T-helper 1 cell treated with Interleukin-12 subunit alpha and Interleukin-12 subunit beta and Interleukin-4 antibody, amounts not matched to agents 30 μg/mL and 1 μg/mL, for 36 hours (primary cell): ENCODE measurements around the gene KCNK2.

Source experiments
- H3K27ac Mint-ChIP-seq: one replicate; pipeline ENCODE4 v1.8.0; 2021; ENCODE audit warnings: mild to moderate bottlenecking, mixed read lengths
- H3K27me3 Mint-ChIP-seq: one replicate; pipeline ENCODE4 v1.8.0; 2021; ENCODE audit warnings: low read depth, mixed read lengths
- H3K36me3 Mint-ChIP-seq: one replicate; pipeline ENCODE4 v1.8.0; 2021; ENCODE audit warnings: low read depth, mixed read lengths
- H3K4me1 Mint-ChIP-seq: one replicate; pipeline ENCODE4 v1.8.0; 2021; ENCODE audit warnings: low read depth, mixed read lengths
- H3K4me3 Mint-ChIP-seq: one replicate; pipeline ENCODE4 v1.8.0; 2021; ENCODE audit warnings: mild to moderate bottlenecking, moderate library complexity, mixed read lengths
- H3K9me3 Mint-ChIP-seq: one replicate; pipeline ENCODE4 v1.8.0; 2021; ENCODE audit warnings: mixed read lengths

The KCNK2 gene

DNA sequence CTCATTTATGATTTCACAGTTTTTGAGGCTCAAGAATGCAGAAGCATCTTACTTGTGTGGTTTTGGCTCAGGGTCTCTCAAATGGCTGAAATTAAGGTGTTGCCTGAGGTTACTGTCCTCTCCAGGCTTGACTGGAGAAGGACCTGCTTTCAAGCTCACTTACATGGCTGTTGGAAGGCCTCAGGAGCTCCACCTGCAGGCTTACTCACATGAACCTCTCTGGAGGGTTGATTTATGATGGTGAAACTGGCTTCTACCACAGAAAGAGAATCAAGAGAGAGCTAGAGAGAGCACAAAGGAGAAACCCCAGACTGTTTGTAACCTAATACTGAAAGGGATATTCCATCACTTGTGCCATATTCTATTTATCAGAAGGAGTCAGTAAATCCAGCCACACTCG is 6.2 kb upstream of the KCNK2 start:
- Mint-ChIP-seq H3K9me3 (no peaks in the 10 kb centered on the region), H3K4me1 (no peaks in the 10 kb centered on the region), H3K4me3 (no peak overlapping the region), H3K27me3 (peaks cover 25% of the 10 kb centered on the region), H3K27ac (no peak overlapping the region), H3K36me3 (no peaks in the 10 kb centered on the region)

DNA sequence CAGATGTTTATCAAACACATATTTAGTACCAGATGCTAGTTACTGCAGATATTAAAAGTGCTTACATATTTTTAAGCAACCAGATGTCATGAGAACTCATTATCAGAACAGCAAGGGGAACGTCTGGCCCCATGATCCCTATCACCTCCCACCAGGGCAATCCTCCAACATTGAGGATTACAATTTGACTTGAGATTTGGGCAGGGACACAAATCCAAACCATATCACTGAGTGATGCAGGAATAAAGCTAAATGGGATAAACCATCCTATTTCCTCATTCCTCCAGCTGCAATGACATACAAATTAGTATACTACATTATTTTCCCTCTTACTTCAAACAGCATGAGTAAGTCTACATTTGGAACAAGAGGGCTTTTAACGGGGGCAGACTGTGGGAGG is 3.1 kb upstream of the KCNK2 start:
- Mint-ChIP-seq H3K27me3 (peaks cover 49% of the 10 kb centered on the region), H3K4me3 (no peak overlapping the region)

GRCh38 chr1:215081661-215082531 is 641 bp upstream of the KCNK2 start:
- H3K27ac Mint-ChIP-seq: no peak overlapping the region
- H3K27me3 Mint-ChIP-seq: peaks cover 70% of the 10 kb centered on the region
- no peaks in the 10 kb centered on the region for H3K4me1 Mint-ChIP-seq
- no peak overlapping the region for H3K4me3 Mint-ChIP-seq
- H3K9me3 Mint-ChIP-seq: no peaks in the 10 kb centered on the region
- H3K36me3 Mint-ChIP-seq: no peaks in the 10 kb centered on the region

More for the DNA sequence above, 3.1 kb upstream of the KCNK2 start:
- no peaks in the 10 kb centered on the region for H3K36me3 Mint-ChIP-seq
- no peaks in the 10 kb centered on the region for H3K4me1 Mint-ChIP-seq
- no peak overlapping the region for H3K27ac Mint-ChIP-seq
- no peaks in the 10 kb centered on the region for H3K9me3 Mint-ChIP-seq

- Mint-ChIP-seq H3K36me3 (no peaks in the 10 kb centered on the region), H3K4me1 (no peaks in the 10 kb centered on the region), H3K4me3 (no peak overlapping the region), H3K9me3 (no peaks in the 10 kb centered on the region), H3K27me3 (peaks cover 71% of the 10 kb centered on the region), H3K27ac (no peak overlapping the region)
These were observed 935 bp downstream of the KCNK2 start for GRCh38 chr1:215083383-215083961.

DNA sequence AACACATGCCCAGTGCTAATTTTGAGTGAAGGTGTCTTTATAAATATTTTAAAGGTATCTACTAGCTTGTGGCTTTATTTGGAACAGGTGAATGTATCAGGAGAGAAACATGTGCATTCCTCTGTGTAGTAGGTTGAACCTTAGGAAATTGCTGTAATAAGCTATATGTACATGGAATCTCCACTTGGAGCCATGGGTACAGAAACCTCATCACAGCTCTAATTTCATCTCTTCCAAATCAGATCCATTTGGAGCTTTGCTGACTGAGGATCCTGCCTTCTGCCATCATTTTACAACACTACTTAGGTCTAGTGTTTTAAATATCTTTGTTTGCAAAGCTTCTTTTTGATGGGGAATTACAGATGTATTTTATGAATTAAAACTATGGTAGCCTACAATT is 2.1 kb downstream of the KCNK2 start:
- Mint-ChIP-seq H3K9me3 (no peaks in the 10 kb centered on the region), H3K27ac (no peak overlapping the region), H3K27me3 (peaks cover 67% of the 10 kb centered on the region), H3K4me3 (no peak overlapping the region), H3K36me3 (no peaks in the 10 kb centered on the region), H3K4me1 (no peaks in the 10 kb centered on the region)

GRCh38 chr1:215087603-215088002 is 5.1 kb downstream of the KCNK2 start:
- Mint-ChIP-seq H3K9me3 (no peaks in the 10 kb centered on the region), H3K4me1 (no peaks in the 10 kb centered on the region), H3K27ac (no peak overlapping the region), H3K4me3 (no peak overlapping the region), H3K36me3 (no peaks in the 10 kb centered on the region), H3K27me3 (peaks cover 37% of the 10 kb centered on the region)

DNA sequence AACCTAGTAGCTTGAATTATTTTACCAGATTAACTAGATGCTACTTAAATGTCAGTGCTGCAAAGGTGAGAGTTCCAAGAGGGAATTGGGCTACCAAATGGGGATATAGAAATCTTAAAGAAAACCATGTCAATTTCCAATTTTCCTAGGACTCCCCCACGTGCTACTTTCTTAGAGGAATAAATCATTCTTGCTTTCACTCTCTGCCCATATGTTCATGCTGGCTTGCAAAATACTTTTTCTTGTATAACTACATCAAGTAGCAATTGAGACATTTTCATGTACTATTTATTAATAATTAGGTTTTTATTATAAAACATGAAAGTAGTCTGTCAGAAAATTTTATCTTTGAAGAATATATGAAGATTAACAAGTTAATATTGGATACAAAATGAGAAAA is 11.8 kb downstream of the KCNK2 start:
- Mint-ChIP-seq H3K4me3 (no peak overlapping the region), H3K9me3 (no peaks in the 10 kb centered on the region), H3K27me3 (no peaks in the 10 kb centered on the region), H3K4me1 (no peaks in the 10 kb centered on the region), H3K36me3 (no peaks in the 10 kb centered on the region), H3K27ac (no peak overlapping the region)

DNA sequence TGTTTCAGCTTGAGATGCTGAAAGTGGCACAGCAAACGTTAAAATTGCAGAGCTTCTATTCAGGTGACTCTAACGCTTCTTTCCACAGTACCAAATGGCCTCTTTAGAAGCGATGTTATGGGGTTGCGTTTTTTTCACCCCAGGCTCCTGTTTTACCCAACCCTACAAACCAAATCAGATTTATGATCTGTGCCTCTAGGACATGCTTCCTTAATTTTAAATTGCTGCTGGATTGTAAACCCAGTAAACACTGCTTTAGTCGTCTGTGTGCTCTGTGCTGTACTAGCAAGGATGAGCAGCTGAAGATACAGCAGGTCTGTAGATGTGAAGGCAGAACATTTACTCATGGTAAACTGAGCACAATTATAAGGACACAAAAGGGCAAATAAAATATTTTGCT is 13.0 kb downstream of the KCNK2 start:
- no peaks in the 10 kb centered on the region for H3K4me1 Mint-ChIP-seq
- H3K27me3 Mint-ChIP-seq: no peaks in the 10 kb centered on the region
- H3K27ac Mint-ChIP-seq: no peak overlapping the region
- H3K4me3 Mint-ChIP-seq: no peak overlapping the region
- no peaks in the 10 kb centered on the region for H3K36me3 Mint-ChIP-seq
- no peaks in the 10 kb centered on the region for H3K9me3 Mint-ChIP-seq

DNA sequence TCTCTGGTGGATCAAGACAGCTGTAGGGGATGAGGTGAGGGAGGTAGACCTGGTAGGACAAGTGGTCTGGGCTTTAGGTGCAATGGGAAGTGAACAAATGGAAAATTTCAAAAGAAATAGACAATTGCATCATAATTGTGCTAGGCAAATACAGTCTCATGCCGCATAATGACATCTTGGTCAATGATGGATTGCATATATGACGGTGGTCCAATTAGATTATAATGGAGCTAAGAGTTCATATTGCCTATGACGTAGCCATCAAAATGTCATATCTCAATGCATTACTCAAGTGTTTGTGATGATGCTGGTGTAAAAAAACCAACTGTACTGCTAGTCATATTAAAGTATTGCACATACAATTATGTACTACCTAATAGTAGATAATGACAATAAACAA is 19.0 kb downstream of the KCNK2 start:
- no peak overlapping the region for H3K27ac Mint-ChIP-seq
- H3K9me3 Mint-ChIP-seq: no peaks in the 10 kb centered on the region
- no peaks in the 10 kb centered on the region for H3K36me3 Mint-ChIP-seq
- no peak overlapping the region for H3K4me3 Mint-ChIP-seq
- no peaks in the 10 kb centered on the region for H3K27me3 Mint-ChIP-seq
- no peaks in the 10 kb centered on the region for H3K4me1 Mint-ChIP-seq

DNA sequence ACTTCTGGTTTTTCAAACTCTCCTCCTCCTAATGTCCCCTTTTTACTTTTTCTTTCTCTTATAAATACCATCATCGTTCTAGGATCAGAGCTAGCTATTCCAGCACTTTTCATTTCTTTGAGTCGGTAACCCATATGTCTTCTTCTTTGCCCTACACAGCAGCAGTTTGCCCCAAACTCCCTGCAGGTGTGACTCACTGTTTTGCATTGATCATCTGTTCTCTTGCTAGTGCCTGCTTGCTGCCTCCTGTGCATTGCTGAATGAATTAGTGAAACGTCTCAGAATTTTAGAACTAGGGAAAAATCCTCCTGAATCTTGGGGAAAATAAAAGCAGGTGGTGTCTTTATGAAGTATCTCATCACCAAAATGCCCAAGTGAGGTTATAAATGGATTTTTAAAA is 21.7 kb downstream of the KCNK2 start:
- Mint-ChIP-seq H3K4me1 (no peaks in the 10 kb centered on the region), H3K27ac (no peak overlapping the region), H3K4me3 (no peak overlapping the region), H3K9me3 (no peaks in the 10 kb centered on the region), H3K27me3 (no peaks in the 10 kb centered on the region), H3K36me3 (no peaks in the 10 kb centered on the region)

DNA sequence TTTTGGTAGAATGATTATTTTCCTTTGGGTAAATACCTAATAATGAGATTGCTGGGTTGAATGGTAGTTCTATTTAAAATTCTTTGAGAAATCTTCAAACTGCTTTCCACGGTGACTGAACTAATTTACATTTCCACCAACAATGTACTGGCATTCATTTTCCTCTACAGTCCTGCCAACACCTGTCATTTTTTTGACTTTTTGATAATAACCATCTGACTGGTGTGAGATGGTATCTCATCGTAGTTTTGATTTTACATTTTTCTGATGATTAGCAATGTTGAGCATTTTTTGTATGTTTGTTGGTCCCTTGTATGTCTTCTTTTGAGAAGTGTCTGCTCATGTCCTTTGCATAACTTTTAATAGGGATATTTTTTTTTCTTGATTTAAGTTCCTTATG is 23.5 kb downstream of the KCNK2 start:
- H3K36me3 Mint-ChIP-seq: no peaks in the 10 kb centered on the region
- H3K4me1 Mint-ChIP-seq: no peaks in the 10 kb centered on the region
- no peaks in the 10 kb centered on the region for H3K27me3 Mint-ChIP-seq
- no peak overlapping the region for H3K27ac Mint-ChIP-seq
- H3K9me3 Mint-ChIP-seq: no peaks in the 10 kb centered on the region
- no peak overlapping the region for H3K4me3 Mint-ChIP-seq

DNA sequence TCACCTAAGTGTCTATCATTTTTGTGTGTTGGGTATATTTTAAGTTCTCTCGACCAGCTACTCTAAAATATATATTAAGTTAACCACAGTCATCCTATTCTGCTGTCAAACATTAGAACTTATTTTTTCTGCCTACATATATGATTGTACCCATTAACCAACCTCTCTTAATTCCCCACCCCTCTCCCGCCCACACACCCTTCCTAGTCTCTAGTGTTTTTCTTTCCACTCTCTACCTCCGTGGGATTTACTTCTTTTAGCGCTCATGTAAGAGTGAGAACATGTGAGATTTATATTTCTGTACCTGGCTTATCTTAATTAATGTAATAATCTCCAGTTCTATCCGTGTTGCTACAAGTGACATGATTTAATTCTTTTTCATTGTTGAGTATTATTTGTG is 26.6 kb downstream of the KCNK2 start:
- Mint-ChIP-seq H3K4me3 (no peak overlapping the region), H3K27me3 (no peaks in the 10 kb centered on the region), H3K36me3 (no peaks in the 10 kb centered on the region), H3K4me1 (no peaks in the 10 kb centered on the region), H3K27ac (no peak overlapping the region), H3K9me3 (no peaks in the 10 kb centered on the region)

- Mint-ChIP-seq H3K36me3 (no peaks in the 10 kb centered on the region), H3K27ac (no peak overlapping the region), H3K4me3 (no peak overlapping the region), H3K27me3 (no peaks in the 10 kb centered on the region), H3K9me3 (no peaks in the 10 kb centered on the region), H3K4me1 (no peaks in the 10 kb centered on the region)
These were observed 29.4 kb downstream of the KCNK2 start for GRCh38 chr1:215111916-215112315.

GRCh38 chr1:215113776-215114153 is 31.2 kb downstream of the KCNK2 start:
- Mint-ChIP-seq H3K27me3 (no peaks in the 10 kb centered on the region), H3K4me3 (no peak overlapping the region), H3K27ac (no peak overlapping the region), H3K9me3 (no peaks in the 10 kb centered on the region), H3K4me1 (no peaks in the 10 kb centered on the region), H3K36me3 (no peaks in the 10 kb centered on the region)

- no peak overlapping the region for H3K4me3 Mint-ChIP-seq
These were observed 31.8 kb downstream of the KCNK2 start for GRCh38 chr1:215114154-215114933.

More at GRCh38 chr1:215114154-215114933, 31.8 kb downstream of the KCNK2 start:
- H3K4me1 Mint-ChIP-seq: no peaks in the 10 kb centered on the region
- H3K27ac Mint-ChIP-seq: no peak overlapping the region
- no peaks in the 10 kb centered on the region for H3K27me3 Mint-ChIP-seq
- no peaks in the 10 kb centered on the region for H3K9me3 Mint-ChIP-seq
- H3K36me3 Mint-ChIP-seq: no peaks in the 10 kb centered on the region
